Measurements from ENCODE around the gene CLK3. TPM values are rescaled to one million over a fixed set of nuclear protein-coding genes. Genes with fewer than 3 reads are reported as not detected.

The CLK3 gene
- total and polyA plus RNA-seq, 2 donors (not counting 3 experiments of a cell fraction or from before 2014, with no cell fraction given), result 75.5 to 121 TPM

- H3K4me2 ChIP-seq (ENCODE audit: insufficient read depth, low read length), result no peak overlapping the region
- H4K20me1 ChIP-seq (replicated peaks; ENCODE audit: control insufficient read depth, extremely low read depth, insufficient read depth, low read length), result peaks cover 8% of the 10 kb centered on the region
- peaks cover 8% of the 10 kb centered on the region for H3K4me1 ChIP-seq (ENCODE audit: control insufficient read depth, extremely low read depth, insufficient read depth, low read length)
- peaks cover 50% of the 10 kb centered on the region for H3K79me2 ChIP-seq (ENCODE audit: control insufficient read depth, insufficient read depth, low read length)
- TF ChIP-seq FOS (IDR thresholded peaks at IDR 0.05; ENCODE audit: borderline replicate concordance, insufficient read depth, low read length), result no peak
- no peak for TF ChIP-seq GATA2 (IDR thresholded peaks at IDR 0.05; ENCODE audit: insufficient read depth, insufficient read length, low read depth, low read length)
- no peak for TF ChIP-seq CTCF (IDR thresholded peaks at IDR 0.05; ENCODE audit: extremely low read depth in 1 of 2, insufficient read depth in 1 of 2, low read depth in 1 of 2, low read length in 2 of 2)
- TF ChIP-seq EZH2 (IDR thresholded peaks at IDR 0.05; ENCODE audit: borderline replicate concordance, low read depth, low read length, severe bottlenecking), result no peak
- no peak for TF ChIP-seq MYC (IDR thresholded peaks at IDR 0.05; ENCODE audit: low read depth, low read length)
- TF ChIP-seq, protein P1, sequence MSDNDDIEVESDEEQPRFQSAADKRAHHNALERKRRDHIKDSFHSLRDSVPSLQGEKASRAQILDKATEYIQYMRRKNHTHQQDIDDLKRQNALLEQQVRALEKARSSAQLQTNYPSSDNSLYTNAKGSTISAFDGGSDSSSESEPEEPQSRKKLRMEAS (IDR thresholded peaks at IDR 0.05; ENCODE audit: insufficient read depth, insufficient read length), result no peak
- no peak for TF ChIP-seq POLR2AphosphoS5 (IDR thresholded peaks at IDR 0.05; ENCODE audit: insufficient read depth, low read depth, low read length)
- no peak for TF ChIP-seq JUN (IDR thresholded peaks at IDR 0.05; ENCODE audit: borderline replicate concordance, insufficient read depth, insufficient read length, low read depth)
- no peak for TF ChIP-seq POLR2A (IDR thresholded peaks at IDR 0.05; ENCODE audit: low read depth, low read length)
- H3K4me3 ChIP-seq (replicated peaks in 1 of 3; ENCODE audit: insufficient read depth in 1 of 3, low read depth in 1 of 3, low read length in 3 of 3), result no peak overlapping the region
- peak; percentile 21 for FAIRE-seq
- DNase-seq (ENCODE audit: low read depth, low spot score), result no peak
- CTCF ChIA-PET, result interaction anchor here (0.5 to 8.4 kb wide), 21 partner anchors 11 to 252 kb away, joined by 3 to 82 read pairs (median 4); no protein-coding TSS in a partner anchor
- no peak overlapping the region for H3K9ac ChIP-seq (replicated peaks; ENCODE audit: extremely low read depth, insufficient read depth, low read length)
- dilution Hi-C loops (cut with MboI; ENCODE audit: extremely low pct_ligation_motif_present, low sequenced_read_pairs), result no loop called here
- H3K9me1 ChIP-seq (replicated peaks; ENCODE audit: control insufficient read depth, extremely low read depth, insufficient read depth, low read length), result no peaks in the 10 kb centered on the region
- H2AFZ ChIP-seq (ENCODE audit: low read depth, low read length), result no peak overlapping the region
- BruUV-seq (replicated peaks), result no TSS peak
- H3K27ac ChIP-seq (ENCODE audit: insufficient read depth, low read depth, low read length), result no peak overlapping the region
- POLR2A ChIA-PET, result no interaction called here
- H3K9me3 ChIP-seq (replicated peaks; ENCODE audit: control insufficient read depth, insufficient read depth, low read length), result no peaks in the 10 kb centered on the region
- H3K27me3 ChIP-seq (ENCODE audit: control insufficient read depth in 2 of 2, insufficient read depth in 2 of 2, low read length in 2 of 2), result no peaks in the 10 kb centered on the region
- intact Hi-C loops (cut with micrococcal nuclease), result loop anchor here (1.0 to 5.0 kb wide), 2 partner anchors 184 to 247 kb away; no protein-coding TSS in a partner anchor
- peaks cover 33 to 69% of the 10 kb centered on the region in 2 experiments for H3K36me3 ChIP-seq (ENCODE audit: control insufficient read depth in 2 of 2, extremely low read depth in 1 of 2, insufficient read depth in 2 of 2, low read length in 2 of 2)
Measured at GRCh38 chr15:74621546-74621920, 5.9 kb downstream of the CLK3 start.

Measured in endothelial cell of umbilical vein (primary cell).